ENCODE measurements around the gene TOM1L2. TPM values are rescaled to one million over a fixed set of nuclear protein-coding genes. Genes with fewer than 3 reads are reported as not detected.

The TOM1L2 gene
- total RNA-seq, 1 donor from 2014 or later = 4.3 TPM

DNA sequence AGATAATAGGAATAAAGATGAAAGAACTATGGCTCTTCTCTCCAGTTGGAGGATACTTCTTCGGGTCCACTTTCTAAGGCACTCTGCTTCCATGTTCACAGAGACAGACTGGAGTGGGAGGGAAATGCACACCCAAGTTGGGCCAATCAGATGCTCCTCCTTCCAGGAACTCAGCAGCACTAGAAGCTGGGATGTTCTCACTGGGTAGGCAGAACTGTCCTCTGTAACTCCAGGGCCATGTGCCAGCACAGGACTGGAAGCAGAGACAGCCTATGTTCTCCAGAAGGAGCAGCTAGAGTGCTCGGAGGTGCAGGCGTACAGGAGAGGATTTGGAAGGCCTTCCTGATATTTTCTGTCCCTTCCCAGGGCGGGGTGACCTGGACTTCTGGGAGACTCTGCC, 85.5 kb downstream of the TOM1L2 start:
- no peak overlapping the region for H3K27ac Mint-ChIP-seq
- no peak overlapping the region for H2AFZ ChIP-seq (replicated peaks)

GRCh38 chr17:17886226-17886625, 86.0 kb downstream of the TOM1L2 start:
- no peaks in the 10 kb centered on the region for H3K27me3 ChIP-seq

More for the DNA sequence above, 85.5 kb downstream of the TOM1L2 start:
- H3K36me3 ChIP-seq = no peaks in the 10 kb centered on the region
- Mint-ChIP-seq H3K4me3 (no peak overlapping the region), H3K4me1 (peaks cover 49% of the 10 kb centered on the region), H3K27me3 (ENCODE audit: insufficient read depth, low read depth) (peaks cover 10% of the 10 kb centered on the region), H3K36me3 (peaks cover 5% of the 10 kb centered on the region), H3K9me3 (no peaks in the 10 kb centered on the region)
- no peak overlapping the region for H3K9ac ChIP-seq
- H3K4me2 ChIP-seq = no peak overlapping the region
- no peaks in the 10 kb centered on the region for H3K27me3 ChIP-seq
- no peaks in the 10 kb centered on the region for H3K79me2 ChIP-seq (ENCODE audit: low read depth)
- peaks cover 15% of the 10 kb centered on the region for H3F3A ChIP-seq (ENCODE audit: low read depth)
- H3K4me3 ChIP-seq = no peak overlapping the region
- no peak for DNase-seq (ENCODE audit: low spot score)
- H3K27ac ChIP-seq = no peak overlapping the region
- TF ChIP-seq CTCF (IDR thresholded peaks at IDR 0.05) = no peak
- TF ChIP-seq EZH2phosphoT487 (IDR thresholded peaks at IDR 0.05) = no peak
- no peak for TF ChIP-seq EZH2 (IDR thresholded peaks at IDR 0.05)
- no peaks in the 10 kb centered on the region for H3K9me3 ChIP-seq (ENCODE audit: low read depth)
- H4K20me1 ChIP-seq (ENCODE audit: low read depth) = no peaks in the 10 kb centered on the region
- H3K4me1 ChIP-seq = peaks cover 44% of the 10 kb centered on the region

DNA sequence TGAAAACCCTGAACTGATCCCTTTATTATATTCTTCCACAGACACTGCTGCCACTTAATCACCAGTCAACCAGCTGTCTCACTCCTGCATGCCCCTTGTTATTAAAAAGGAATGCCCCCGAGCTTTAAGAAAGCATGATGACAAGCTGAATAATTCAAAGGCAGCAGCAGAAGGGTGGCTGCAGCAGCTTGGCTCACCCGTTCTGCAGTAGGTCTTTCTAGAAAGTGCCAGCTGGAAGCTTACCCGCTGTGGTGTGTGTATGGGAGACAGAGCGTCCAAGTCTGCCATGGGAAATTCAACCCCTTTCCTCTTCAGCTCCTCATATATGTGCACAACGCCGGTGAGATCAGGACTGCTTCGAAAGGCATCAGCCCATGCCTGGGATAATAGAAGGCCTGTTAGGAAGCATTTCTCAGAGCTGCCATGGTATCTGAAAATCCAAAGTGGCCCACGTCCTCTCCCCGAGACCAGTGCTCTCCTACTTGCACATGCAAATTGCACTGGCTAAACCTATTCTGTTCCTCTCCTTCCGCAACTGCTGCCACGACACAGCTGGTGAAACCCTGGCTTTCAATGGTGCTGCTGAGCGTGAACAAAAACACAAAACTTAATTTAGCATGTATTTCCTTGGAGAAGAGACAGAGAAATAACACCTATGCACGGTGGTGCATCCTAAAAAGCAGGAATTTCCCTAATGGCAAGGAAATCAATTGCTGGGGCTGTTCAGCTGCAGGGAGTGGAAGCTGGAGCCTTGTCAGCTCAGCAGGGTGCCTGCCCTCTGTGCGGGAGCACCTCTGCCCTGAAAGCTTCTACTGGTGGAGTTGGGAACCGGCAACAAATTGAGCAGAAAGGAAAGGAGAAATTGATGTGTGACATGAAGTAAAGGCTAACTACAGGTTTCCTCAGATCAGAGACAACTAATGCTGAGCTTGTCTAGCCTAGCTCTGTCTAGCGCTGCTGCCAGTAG, 87.5 kb downstream of the TOM1L2 start:
- Histone ChIP-seq H2AFZ (replicated peaks) (no peak overlapping the region), H4K20me1 (ENCODE audit: low read depth) (no peaks in the 10 kb centered on the region), H3K27ac (no peak overlapping the region), H3F3A (ENCODE audit: low read depth) (peaks cover 15% of the 10 kb centered on the region), H3K4me2 (peak overlapping the region; percentile 28), H3K79me2 (ENCODE audit: low read depth) (no peaks in the 10 kb centered on the region), H3K9ac (no peak overlapping the region), H3K36me3 (no peaks in the 10 kb centered on the region), H3K9me3 (ENCODE audit: low read depth) (no peaks in the 10 kb centered on the region), H3K4me1 (peaks cover 44% of the 10 kb centered on the region), H3K4me3 (no peak overlapping the region), H3K27me3 (no peaks in the 10 kb centered on the region)
- Mint-ChIP-seq H3K27me3 (ENCODE audit: insufficient read depth, low read depth) (peaks cover 10% of the 10 kb centered on the region), H3K27ac (no peak overlapping the region), H3K4me1 (peaks cover 56% of the 10 kb centered on the region), H3K9me3 (no peaks in the 10 kb centered on the region), H3K4me3 (no peak overlapping the region), H3K36me3 (peaks cover 7% of the 10 kb centered on the region)
- peak; percentile 52 for DNase-seq (ENCODE audit: low spot score)
- TF ChIP-seq EZH2 (IDR thresholded peaks at IDR 0.05) = no peak
- TF ChIP-seq CTCF (IDR thresholded peaks at IDR 0.05) = no peak
- TF ChIP-seq EZH2phosphoT487 (IDR thresholded peaks at IDR 0.05) = no peak

More at GRCh38 chr17:17886226-17886625, 86.0 kb downstream of the TOM1L2 start:
- Mint-ChIP-seq H3K27me3 (ENCODE audit: insufficient read depth, low read depth) (peaks cover 10% of the 10 kb centered on the region), H3K36me3 (peaks cover 8% of the 10 kb centered on the region), H3K4me3 (no peak overlapping the region), H3K4me1 (peaks cover 50% of the 10 kb centered on the region), H3K9me3 (no peaks in the 10 kb centered on the region), H3K27ac (no peak overlapping the region)
- TF ChIP-seq EZH2phosphoT487 (IDR thresholded peaks at IDR 0.05) = no peak
- no peak for TF ChIP-seq EZH2 (IDR thresholded peaks at IDR 0.05)
- no peak for TF ChIP-seq CTCF (IDR thresholded peaks at IDR 0.05)
- no peaks in the 10 kb centered on the region for H3K79me2 ChIP-seq (ENCODE audit: low read depth)
- peaks cover 44% of the 10 kb centered on the region for H3K4me1 ChIP-seq
- H3K36me3 ChIP-seq = no peaks in the 10 kb centered on the region
- no peak overlapping the region for H3K27ac ChIP-seq
- no peak overlapping the region for H3K9ac ChIP-seq
- H2AFZ ChIP-seq (replicated peaks) = no peak overlapping the region
- H3K4me3 ChIP-seq = no peak overlapping the region
- H3F3A ChIP-seq (ENCODE audit: low read depth) = peaks cover 15% of the 10 kb centered on the region
- no peaks in the 10 kb centered on the region for H4K20me1 ChIP-seq (ENCODE audit: low read depth)
- no peak for DNase-seq (ENCODE audit: low spot score)
- no peaks in the 10 kb centered on the region for H3K9me3 ChIP-seq (ENCODE audit: low read depth)
- no peak overlapping the region for H3K4me2 ChIP-seq
